Right renal pelvis (tissue), 4 donors: ENCODE data around the gene PSENEN. TPM values are rescaled to one million over a fixed set of nuclear protein-coding genes. Genes with fewer than 3 reads are reported as not detected.
A peak's percentile ranks its signal among the peaks of the same experiment; 100 is the strongest.

ENCODE experiments used
- DNase-seq, 4 donors: peaks; one replicate each; pipeline ENCODE4 v3.0.0-alpha.2; 2013; ENCODE audit warnings: low read depth in 4 of 4, low spot score in 3 of 4, missing footprints in 1 of 4
- polyA plus RNA-seq, 4 donors: library from polyadenylated mRNA; unstranded; fragments of 120-200 nt; gene quantifications; one replicate each; pipeline ENCODE4 v1.2.1, GENCODE V29; 2013; ENCODE audit not compliant: insufficient read length in 4 of 4

PSENEN gene, protein sequence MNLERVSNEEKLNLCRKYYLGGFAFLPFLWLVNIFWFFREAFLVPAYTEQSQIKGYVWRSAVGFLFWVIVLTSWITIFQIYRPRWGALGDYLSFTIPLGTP
- 10 to 100 TPM; 62.5 to 86.3 (median 68.7) TPM for polyA plus RNA-seq

DNA sequence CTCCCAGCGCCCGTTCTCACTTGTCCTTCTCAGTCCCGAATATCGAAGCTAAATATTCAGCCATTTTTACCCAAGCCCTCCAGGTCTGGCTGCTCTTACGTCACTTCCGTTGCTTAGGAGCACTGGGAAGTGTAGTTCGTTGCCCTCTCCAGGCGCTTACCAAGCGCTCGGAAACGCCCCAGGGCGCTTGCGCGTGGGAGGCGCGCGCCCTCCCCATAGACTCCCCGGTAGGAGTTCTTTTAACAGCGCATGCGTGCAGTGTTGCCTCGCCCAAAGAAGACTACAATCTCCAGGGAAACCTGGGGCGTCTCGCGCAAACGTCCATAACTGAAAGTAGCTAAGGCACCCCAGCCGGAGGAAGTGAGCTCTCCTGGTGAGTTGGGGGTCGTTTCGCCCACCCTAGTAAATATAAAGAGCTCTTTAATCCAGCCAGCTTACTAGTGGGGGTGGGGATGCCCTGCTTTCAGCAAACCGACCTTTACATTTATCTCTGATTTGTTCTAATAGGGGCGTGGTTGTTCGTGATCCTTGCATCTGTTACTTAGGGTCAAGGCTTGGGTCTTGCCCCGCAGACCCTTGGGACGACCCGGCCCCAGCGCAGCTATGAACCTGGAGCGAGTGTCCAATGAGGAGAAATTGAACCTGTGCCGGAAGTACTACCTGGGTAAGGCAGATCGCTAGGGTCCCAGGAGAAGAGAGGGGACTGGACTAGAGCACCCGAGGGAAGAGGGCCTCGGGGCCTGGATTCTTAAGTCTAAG, at the start of gene PSENEN, which contains the start of gene U2AF1L4:
TSS of gene PSENEN (plus strand) at position 324 of the 759 bp plus-strand sequence. CDS start at position 604, 280 bp downstream.
TSS of gene U2AF1L4 (minus strand) at position 91 of the 759 bp plus-strand sequence. CDS start at position 64, 27 bp downstream.
- DNase-seq = peak; percentile 98 to 99 (median 98)

DNA sequence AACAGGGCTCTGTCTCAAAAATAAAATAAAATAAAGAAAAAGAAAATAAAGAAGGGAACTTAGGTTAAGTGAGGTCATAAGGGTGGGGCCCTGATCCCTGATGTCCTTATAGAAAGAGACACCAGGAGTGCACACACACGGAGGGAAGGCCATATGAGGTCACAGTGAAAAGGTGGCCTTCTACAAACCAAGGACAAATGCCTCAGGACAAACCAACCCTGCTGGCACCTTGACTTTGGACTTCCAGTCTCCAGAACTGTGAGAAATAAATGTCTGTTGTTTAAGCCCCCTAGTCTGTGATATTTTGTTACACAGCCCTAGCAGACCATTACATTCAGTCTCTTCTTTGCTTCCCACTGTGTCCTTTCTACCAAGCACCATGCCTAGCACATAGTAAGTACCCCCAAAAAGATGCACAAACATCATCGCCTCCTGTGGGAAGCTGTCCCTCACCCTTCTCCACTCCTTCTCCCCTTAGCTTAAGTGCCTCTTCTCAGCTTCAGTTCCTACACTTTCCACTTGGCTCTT, 49.5 kb upstream of the PSENEN start:
- DNase-seq = no peak

DNA sequence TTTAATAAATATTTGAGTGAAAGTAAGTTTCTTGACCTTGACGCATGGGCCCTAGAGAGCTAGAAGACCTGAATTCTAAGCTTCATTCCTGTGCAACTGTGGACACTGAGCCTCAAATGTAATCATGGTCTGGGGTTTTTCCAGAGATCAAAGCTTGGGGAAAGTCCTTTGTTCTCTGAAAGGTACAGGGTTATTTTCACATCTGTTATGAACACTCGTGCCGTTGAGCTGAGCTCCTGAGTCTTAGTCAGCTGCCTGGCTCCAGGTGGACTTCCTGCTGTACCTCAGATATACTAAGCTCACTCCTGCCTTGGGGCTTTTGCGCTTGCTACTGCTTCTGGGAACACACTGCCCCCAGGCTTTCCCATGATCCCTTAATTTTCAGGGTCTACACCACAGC, 48.6 kb upstream of the PSENEN start:
- no peak for DNase-seq

DNA sequence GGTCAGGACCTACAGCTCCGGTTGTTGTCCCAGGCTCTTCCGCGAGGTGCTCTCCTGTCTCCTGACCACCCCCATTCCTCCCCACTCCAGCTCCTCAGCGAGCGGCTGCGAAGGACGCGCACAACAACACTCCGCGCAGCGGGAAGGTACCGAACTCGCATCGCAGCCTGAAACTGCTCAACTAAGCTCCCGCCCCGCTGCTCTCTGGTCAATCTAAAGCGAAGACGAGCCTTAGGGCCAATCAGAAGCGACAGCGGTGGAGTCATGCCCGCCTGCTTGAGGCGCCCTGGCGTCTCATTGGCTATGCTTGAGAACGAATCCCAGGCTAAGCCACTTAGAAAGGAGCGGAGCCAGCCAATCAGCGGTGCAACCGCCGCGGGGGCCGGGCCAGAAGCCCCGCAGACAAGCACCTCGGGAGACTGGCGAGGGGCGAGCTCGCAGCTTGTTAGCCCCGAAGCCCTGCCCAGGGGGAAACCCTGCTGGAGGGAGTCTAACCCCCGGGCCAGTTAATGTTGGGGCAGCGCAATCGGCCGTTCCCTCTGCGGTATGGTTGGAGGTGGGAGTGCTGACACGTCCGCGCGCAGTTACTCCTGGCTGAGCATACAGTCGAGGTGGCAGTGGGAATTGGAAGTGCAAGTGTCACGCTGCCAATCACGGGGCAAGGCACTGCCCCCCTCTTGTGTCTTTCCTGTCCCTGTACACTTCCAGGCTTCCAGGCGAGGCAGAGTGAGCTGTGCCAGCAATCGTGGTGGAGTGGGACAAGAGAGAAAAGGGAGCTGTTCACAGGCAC, 43.0 kb upstream of the PSENEN start:
- DNase-seq = peak; percentile 87 to 92 (median 90)

DNA sequence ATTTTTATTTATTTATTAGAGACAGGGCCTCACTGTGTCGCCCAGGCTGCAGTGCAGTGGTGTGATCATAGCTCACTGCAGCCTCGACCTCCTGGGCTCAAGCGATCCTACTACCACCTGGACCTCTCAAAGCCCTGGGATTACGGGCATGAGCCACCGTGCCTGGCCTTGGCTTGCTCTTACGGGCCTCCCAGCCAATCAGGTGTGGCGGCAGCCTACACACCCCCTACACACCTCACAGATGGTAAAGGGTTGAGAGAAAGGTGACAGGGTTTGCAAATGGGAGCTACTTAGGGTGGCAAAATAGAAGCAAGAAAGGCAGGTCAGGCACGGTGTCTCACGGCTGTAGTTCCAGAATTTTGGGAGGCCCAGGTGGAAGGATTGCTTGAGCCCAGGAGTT, 42.1 kb upstream of the PSENEN start:
- DNase-seq = no peak

DNA sequence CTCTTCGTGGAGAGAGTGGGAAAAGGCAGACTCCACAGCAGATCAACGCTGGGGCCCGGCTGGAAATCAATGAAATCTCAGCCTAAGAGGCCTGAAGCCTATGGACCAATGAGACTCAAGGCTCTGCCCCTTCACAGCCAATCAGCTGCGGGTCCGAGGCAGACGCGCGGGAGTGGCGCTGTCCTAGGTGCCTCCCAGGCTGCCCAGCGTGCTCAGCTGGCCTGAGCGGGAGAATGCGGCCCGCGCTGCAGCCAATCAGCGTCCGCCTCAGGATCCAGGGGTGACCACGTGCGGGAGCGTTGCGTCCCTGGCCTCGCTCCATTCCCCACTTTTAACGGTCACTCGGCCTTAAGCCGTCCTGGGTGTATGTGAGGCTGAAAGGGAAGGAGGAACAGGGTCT, 41.2 kb upstream of the PSENEN start, which contains the start of gene ZBTB32:
TSS of gene ZBTB32 (plus strand) at position 341 of the 400 bp plus-strand sequence. CDS start 10,069 bp downstream, outside the sequence.
- no peak for DNase-seq

DNA sequence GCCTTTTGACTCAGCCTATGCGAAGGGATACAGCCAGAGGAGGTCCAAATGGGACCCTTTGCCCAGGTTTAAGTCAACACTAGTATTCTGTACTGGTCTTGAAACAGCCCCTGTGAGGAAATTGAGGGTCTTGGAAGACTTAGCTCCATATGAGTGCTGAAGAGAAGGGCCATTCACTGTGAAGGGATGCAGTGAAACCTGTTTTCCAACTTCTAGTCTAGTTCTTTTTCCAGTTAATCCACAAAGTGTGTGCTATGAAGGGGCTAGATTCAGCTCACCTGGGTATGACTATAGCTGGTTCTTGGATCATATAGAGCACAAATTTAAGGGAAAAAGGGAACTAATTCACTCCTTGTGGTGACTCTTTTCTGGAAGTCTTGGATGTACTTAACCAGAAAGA, 37.1 kb upstream of the PSENEN start:
- no peak for DNase-seq

DNA sequence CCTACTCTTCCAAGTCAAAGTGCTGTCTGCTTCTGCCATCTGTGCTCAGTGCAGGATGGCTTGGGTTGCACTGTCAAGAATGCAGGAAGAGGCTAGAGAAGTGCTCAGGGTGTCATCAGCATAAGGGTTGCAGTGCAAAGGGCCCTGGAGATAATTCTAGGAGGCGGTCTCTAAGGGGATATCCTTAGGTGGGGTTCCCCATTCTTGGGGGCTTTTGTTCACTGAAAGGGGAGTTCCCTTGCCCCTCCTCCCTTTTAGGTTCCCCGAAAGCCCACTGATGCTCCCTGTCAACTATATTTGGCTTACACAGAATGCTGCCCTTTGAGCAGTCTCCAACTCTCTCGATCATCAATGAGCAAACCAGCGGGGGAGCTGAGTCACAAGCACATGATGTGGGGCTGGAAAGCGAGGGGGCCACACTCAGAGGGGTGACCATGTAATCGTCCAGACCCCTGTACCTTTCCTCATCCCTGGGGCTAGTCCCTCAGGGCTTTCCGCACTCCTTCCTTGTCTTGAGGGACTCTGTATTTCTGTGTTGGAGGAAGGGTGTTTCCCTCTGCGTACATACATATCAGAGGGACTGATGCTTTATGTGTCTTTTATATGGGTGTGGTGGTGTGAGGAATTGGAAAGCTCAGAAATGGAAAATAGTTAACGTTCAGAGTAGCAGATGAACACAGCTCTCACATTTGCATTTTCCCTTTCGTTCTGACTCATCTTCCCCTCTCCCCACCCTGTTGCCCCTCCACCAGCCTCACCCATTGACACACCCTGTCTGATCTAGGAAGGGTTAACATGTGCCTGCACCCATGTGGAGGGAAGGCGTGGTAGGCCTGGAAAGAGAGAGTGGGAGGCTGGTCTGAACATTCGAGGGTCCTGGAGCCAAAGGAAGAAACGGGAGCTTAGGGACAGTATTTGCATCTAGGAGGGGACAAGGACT, 34.4 kb upstream of the PSENEN start:
- DNase-seq = no peak

DNA sequence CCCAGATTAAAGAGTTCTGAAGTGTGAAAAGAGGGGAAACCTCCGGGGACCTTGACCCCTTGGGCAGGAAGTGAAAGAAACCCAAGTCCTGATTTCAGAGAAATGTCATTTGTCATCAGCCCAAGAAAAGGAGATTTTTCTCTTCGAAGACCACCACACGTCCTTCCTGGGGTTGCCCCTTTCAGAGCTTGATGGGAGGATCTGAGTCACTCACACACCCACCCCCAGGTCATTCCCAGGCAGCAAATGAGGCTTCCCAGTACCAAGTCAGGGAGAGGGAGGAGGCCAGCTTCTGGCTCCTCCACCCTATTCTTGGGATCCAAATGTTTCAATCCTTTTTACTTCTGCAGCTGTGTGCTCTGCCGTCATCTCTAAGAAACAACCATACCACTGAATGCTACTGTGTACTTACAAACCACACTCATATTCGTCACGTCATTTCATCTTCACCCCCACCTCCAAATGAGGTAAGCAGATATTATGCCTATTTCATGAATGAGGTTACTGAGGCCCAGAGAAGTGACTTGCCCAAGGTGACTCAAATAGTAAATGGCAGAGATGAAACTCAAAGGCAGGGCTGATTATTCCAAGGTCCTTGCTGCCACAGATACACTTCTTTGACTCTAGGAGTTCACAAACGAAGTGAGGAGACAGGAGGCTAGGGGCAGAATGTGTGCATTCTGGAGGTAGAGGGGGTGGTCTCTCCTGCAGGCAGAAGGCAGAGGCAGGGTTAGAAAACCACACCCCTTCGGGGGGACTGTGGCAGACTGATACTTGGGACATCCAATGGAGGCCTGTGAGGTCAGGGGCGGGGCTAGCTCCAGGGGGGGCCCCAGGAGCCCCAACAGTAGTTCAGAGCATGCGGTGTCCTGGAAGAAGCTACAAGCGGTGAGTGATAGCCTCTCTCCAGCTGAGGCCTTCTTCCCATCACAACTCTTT, 32.6 kb upstream of the PSENEN start:
- DNase-seq = no peak

DNA sequence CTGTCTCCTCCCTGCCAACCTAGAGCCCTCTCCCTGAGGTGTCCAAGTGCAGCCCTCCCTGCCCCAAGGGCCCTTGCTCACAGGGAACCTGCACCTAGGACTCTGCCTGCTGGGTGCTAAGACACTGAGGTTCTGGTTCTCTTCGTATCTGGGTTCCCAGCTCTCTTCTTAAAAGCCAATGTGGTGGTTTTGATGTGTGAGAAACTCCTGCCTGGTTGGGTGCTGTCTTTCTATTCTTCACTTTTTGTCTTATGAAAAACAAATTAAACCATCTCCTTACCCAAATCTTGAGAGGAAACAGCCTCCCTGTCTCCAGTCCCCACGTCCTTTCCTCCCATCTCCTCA, 32.0 kb upstream of the PSENEN start:
- no peak for DNase-seq

DNA sequence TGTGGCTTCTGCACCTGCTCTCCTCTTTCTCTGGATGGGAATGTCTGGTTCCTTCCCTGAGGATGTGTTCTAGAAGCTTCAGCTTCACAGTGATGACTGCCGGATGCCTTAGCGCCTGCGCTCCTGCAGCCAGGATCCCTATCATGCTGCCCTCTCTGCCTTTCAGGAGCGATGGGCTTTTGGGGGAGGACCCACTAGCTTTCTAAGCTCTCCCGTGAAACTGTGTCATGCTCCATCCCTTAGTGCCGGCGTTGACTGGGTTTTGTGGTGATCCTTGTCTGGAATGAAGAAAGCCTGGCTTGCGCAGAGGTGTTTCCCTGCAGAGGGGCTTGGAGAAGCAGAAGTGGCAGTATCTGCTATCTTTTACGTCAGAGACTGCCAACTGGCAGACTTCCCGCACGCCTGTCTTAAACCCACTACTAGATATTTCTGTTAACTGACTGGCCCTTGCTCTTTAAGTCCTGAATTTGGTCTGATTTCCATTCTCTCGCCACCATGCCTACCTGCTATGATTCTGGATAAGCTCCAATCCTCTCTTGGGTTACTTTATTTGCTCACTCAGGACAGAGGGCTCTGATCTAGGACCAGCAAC, 31.5 kb upstream of the PSENEN start:
- DNase-seq = no peak

DNA sequence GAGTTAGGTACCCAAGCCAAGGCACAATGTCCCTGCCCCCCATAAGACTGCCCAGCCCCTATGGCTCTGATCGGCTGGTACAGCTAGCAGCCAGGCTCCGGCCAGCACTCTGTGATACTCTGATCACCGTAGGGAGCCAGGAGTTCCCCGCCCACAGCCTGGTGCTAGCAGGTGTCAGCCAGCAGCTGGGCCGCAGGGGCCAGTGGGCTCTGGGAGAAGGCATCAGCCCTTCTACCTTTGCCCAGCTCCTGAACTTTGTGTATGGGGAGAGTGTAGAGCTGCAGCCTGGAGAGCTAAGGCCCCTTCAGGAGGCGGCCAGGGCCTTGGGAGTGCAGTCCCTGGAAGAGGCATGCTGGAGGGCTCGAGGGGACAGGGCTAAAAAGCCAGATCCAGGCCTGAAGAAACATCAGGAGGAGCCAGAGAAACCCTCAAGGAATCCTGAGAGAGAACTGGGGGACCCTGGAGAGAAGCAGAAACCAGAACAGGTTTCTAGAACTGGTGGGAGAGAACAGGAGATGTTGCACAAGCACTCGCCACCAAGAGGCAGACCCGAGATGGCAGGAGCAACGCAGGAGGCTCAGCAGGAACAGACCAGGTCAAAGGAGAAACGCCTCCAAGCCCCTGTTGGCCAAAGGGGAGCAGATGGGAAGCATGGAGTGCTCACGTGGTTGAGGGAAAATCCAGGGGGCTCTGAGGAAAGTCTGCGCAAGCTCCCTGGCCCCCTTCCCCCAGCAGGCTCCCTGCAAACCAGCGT, 30.7 kb upstream of the PSENEN start:
- DNase-seq = no peak

DNA sequence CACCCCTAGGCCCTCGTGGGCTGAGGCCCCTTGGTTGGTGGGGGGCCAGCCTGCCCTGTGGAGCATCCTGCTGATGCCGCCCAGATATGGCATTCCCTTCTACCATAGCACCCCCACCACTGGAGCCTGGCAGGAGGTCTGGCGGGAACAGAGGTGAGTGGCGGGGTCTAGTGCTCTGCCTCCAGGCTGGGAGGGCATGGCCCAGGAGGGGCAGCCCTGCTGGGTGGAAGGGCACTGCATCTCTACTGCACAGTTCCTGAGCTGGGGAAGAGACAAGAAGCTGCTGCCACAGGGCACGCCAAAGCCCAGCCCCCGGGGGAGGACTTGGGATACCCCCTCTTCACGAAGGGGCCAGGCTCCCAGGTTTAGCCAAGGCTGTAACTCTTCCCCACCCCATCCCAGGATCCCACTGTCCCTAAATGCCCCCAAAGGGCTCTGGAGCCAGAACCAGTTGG, 30.1 kb upstream of the PSENEN start:
- no peak for DNase-seq

DNA sequence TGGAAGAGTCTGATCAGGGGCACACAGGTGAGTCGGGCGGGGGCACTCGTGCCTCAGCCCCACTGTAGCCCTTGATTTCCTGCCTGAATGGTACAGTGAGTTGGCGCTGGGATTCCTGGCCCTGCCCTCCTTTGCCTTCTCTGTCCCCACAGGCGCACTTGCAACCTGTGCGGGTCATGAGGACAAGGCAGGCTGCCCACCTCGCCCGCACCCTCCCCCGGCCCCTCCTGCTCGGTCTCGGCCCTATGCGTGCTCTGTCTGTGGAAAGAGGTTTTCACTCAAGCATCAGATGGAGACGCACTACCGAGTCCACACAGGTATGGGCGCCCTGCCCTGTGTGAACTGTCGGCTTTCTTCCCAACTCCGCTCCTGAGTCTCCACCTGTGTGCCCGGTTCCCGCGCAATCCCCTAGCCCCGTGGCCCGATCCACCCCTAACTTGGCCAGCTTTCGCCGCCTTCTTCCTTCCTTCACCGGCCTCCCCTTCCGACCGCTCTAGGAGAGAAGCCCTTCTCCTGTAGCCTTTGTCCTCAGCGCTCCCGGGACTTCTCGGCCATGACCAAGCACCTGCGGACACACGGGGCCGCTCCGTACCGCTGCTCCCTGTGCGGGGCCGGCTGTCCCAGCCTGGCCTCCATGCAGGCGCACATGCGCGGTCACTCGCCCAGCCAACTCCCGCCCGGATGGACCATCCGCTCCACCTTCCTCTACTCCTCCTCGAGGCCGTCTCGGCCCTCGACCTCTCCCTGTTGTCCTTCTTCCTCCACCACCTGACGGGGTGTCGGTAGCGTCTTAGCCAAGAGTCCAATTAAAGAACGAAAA, 29.3 kb upstream of the PSENEN start:
- DNase-seq = peak in 1 of 4 donors; percentile 23

DNA sequence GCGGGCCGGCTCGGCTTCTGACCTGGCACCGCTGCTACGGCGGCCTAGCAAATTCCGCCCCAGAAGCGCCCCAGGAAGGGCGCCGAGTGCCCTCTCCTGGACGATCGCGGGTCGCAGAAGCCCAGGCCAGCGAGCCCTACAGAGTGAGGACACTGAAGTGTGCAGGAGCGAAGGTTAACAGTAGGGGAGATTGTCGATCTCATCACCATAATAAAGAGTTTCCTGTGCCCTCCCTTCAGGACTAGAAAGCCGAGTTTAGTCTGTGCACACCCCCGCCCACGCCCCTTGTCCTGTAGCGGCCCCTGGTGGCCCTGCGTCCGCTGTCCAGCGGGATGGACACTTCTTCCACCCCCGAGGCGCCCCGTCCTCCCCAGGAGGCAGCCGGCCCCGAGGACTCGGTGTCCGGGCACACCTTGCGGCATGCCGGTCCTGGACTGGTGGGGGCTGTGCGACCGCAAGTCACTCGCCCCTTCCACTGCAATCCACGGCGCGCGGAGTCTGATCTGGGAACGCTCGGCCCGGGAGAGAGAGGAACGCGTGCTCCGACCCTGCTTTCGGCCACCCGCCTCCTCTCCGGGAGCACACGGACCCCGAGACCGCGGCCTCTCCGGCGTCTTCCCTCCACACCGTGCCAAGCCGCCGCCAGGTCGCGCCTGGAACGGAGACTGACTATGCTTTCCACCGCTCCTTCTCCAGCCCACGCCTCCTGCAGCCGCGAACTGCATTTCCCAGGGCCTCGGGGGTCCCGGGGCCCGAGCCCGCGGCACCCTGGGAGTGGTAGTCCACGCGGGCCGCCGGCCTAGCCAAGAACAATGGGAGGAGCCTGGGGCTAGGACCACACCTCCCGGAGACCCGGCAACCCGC, 28.4 kb upstream of the PSENEN start:
- peak; percentile 87 to 93 (median 91) for DNase-seq
